HEK293 (cell line): Measurements from ENCODE around the gene PRR15L.

Source experiments
- CTCF ChIP-seq: fragments of 450-650 bp; formaldehyde crosslinking; IDR thresholded peaks from 2 replicates; pipeline ENCODE4 v1.5.1; 2016; ENCODE audit warnings: missing biosample characterization, missing genetic modification characterization
- FEZF1 ChIP-seq: fragments of 450-650 bp; formaldehyde crosslinking; IDR thresholded peaks from 2 replicates; pipeline ENCODE4 v1.5.1; 2016; ENCODE audit warnings: missing biosample characterization, missing genetic modification characterization
- SP2 ChIP-seq: fragments of 450-650 bp; formaldehyde crosslinking; IDR thresholded peaks from 2 replicates; pipeline ENCODE4 v1.5.1; 2016; ENCODE audit warnings: missing biosample characterization, missing genetic modification characterization
- TCF7L2 ChIP-seq: IDR thresholded peaks from 2 replicates; pipeline ENCODE4 v1.6.1; 2011; ENCODE audit warnings: low read depth, mild to moderate bottlenecking, inconsistent platforms, low read length, moderate library complexity, borderline replicate concordance
- ZNF184 ChIP-seq: fragments of 450-650 bp; IDR thresholded peaks from 2 replicates; pipeline ENCODE4 v1.5.1; 2018; ENCODE audit warnings: missing biosample characterization, mild to moderate bottlenecking, missing genetic modification characterization
- ZNF280D ChIP-seq: fragments of 450-650 bp; formaldehyde crosslinking; IDR thresholded peaks from 2 replicates; pipeline ENCODE4 v1.5.1; 2016; ENCODE audit warnings: missing biosample characterization, missing genetic modification characterization
- ZNF398 ChIP-seq: fragments of 450-650 bp; formaldehyde crosslinking; IDR thresholded peaks from 2 replicates; pipeline ENCODE4 v1.5.1; 2017; ENCODE audit warnings: missing biosample characterization, missing genetic modification characterization

GRCh38 chr17:47946516-47946915, 11.2 kb downstream of the PRR15L start:
- TF ChIP-seq TCF7L2, result no peak
- TF ChIP-seq CTCF (tag by site-specific recombination), result no peak
- TF ChIP-seq ZNF280D, result no peak
- no peak for TF ChIP-seq ZNF184 (tag by site-specific recombination)
- no peak for TF ChIP-seq SP2
- TF ChIP-seq ZNF398 (tag by site-specific recombination), result no peak
- no peak for TF ChIP-seq FEZF1 (tag by site-specific recombination)
